Measurements from ENCODE around the gene ATP2B2.

Gene ATP2B2

GRCh38 chr3:10470120-10471053 lies 35.0 kb downstream of the ATP2B2 start:
- Mint-ChIP-seq H3K4me3 (no peak overlapping the region), H3K9me3 (no peaks in the 10 kb centered on the region), H3K4me1 (peaks cover 12% of the 10 kb centered on the region), H3K36me3 (no peaks in the 10 kb centered on the region), H3K27me3 (peaks cover 17% of the 10 kb centered on the region), H3K27ac (peak overlapping the region; percentile 19)
- ATAC-seq (ENCODE audit: low read depth) = no peak
- no peak for DNase-seq (ENCODE audit: low spot score in 2 of 2)

GRCh38 chr3:10469441-10470119 lies 35.8 kb downstream of the ATP2B2 start:
- DNase-seq (ENCODE audit: low spot score in 2 of 2) (no peak), ATAC-seq (ENCODE audit: low read depth) (no peak)
- no peaks in the 10 kb centered on the region for H3K9me3 Mint-ChIP-seq
- H3K27me3 Mint-ChIP-seq = peaks cover 19% of the 10 kb centered on the region
- H3K4me1 Mint-ChIP-seq = peaks cover 9% of the 10 kb centered on the region
- no peak overlapping the region for H3K27ac Mint-ChIP-seq
- no peak overlapping the region for H3K4me3 Mint-ChIP-seq
- no peaks in the 10 kb centered on the region for H3K36me3 Mint-ChIP-seq

- no peak overlapping the region for H3K4me3 Mint-ChIP-seq
- no peak for ATAC-seq (ENCODE audit: low read depth)
- peaks cover 11% of the 10 kb centered on the region for H3K4me1 Mint-ChIP-seq
- no peaks in the 10 kb centered on the region for H3K36me3 Mint-ChIP-seq
- no peaks in the 10 kb centered on the region for H3K9me3 Mint-ChIP-seq
- no peak overlapping the region for H3K27ac Mint-ChIP-seq
- DNase-seq (ENCODE audit: low spot score in 2 of 2) = no peak
- peaks cover 21% of the 10 kb centered on the region for H3K27me3 Mint-ChIP-seq
These were observed 36.6 kb downstream of the ATP2B2 start for GRCh38 chr3:10468613-10469354.

GRCh38 chr3:10467904-10468612 lies 37.3 kb downstream of the ATP2B2 start:
- Mint-ChIP-seq H3K27me3 (peaks cover 20% of the 10 kb centered on the region), H3K4me1 (peaks cover 11% of the 10 kb centered on the region), H3K36me3 (no peaks in the 10 kb centered on the region), H3K27ac (no peak overlapping the region), H3K4me3 (no peak overlapping the region), H3K9me3 (no peaks in the 10 kb centered on the region)
- ATAC-seq (ENCODE audit: low read depth) (no peak), DNase-seq (ENCODE audit: low spot score in 2 of 2) (no peak)

- ATAC-seq (ENCODE audit: low read depth) (no peak), DNase-seq (ENCODE audit: low spot score in 2 of 2) (no peak)
- peaks cover 20% of the 10 kb centered on the region for H3K27me3 Mint-ChIP-seq
- no peak overlapping the region for H3K4me3 Mint-ChIP-seq
- H3K27ac Mint-ChIP-seq = no peak overlapping the region
- H3K9me3 Mint-ChIP-seq = no peaks in the 10 kb centered on the region
- peaks cover 11% of the 10 kb centered on the region for H3K4me1 Mint-ChIP-seq
- H3K36me3 Mint-ChIP-seq = no peaks in the 10 kb centered on the region
These were observed 38.2 kb downstream of the ATP2B2 start for GRCh38 chr3:10467204-10467603.

GRCh38 chr3:10466186-10466585 lies 39.2 kb downstream of the ATP2B2 start:
- Mint-ChIP-seq H3K4me3 (no peak overlapping the region), H3K27me3 (peaks cover 15% of the 10 kb centered on the region), H3K27ac (no peak overlapping the region), H3K36me3 (no peaks in the 10 kb centered on the region), H3K9me3 (no peaks in the 10 kb centered on the region), H3K4me1 (peaks cover 9% of the 10 kb centered on the region)
- ATAC-seq (ENCODE audit: low read depth) = no peak
- no peak for DNase-seq (ENCODE audit: low spot score in 2 of 2)

- Mint-ChIP-seq H3K4me3 (no peak overlapping the region), H3K36me3 (no peaks in the 10 kb centered on the region), H3K9me3 (no peaks in the 10 kb centered on the region), H3K27ac (no peak overlapping the region), H3K4me1 (peaks cover 6% of the 10 kb centered on the region), H3K27me3 (peaks cover 14% of the 10 kb centered on the region)
- DNase-seq (ENCODE audit: low spot score in 2 of 2) (no peak), ATAC-seq (ENCODE audit: low read depth) (no peak)
These were observed 40.2 kb downstream of the ATP2B2 start for GRCh38 chr3:10465161-10465560.

- ATAC-seq (ENCODE audit: low read depth) = no peak
- H3K27ac Mint-ChIP-seq = no peak overlapping the region
- no peaks in the 10 kb centered on the region for H3K36me3 Mint-ChIP-seq
- peaks cover 12% of the 10 kb centered on the region for H3K27me3 Mint-ChIP-seq
- H3K9me3 Mint-ChIP-seq = no peaks in the 10 kb centered on the region
- no peak for DNase-seq (ENCODE audit: low spot score in 2 of 2)
- H3K4me1 Mint-ChIP-seq = peaks cover 6% of the 10 kb centered on the region
- H3K4me3 Mint-ChIP-seq = no peak overlapping the region
These were observed 41.6 kb downstream of the ATP2B2 start for GRCh38 chr3:10463533-10464434.

- peaks cover 8% of the 10 kb centered on the region for H3K27me3 Mint-ChIP-seq
- DNase-seq (ENCODE audit: low spot score in 2 of 2) (no peak), ATAC-seq (ENCODE audit: low read depth) (no peak)
- H3K27ac Mint-ChIP-seq = no peak overlapping the region
- no peak overlapping the region for H3K4me3 Mint-ChIP-seq
- H3K9me3 Mint-ChIP-seq = no peaks in the 10 kb centered on the region
- peaks cover 8% of the 10 kb centered on the region for H3K4me1 Mint-ChIP-seq
- no peaks in the 10 kb centered on the region for H3K36me3 Mint-ChIP-seq
These were observed 42.5 kb downstream of the ATP2B2 start for GRCh38 chr3:10462641-10463532.

- DNase-seq (ENCODE audit: low spot score in 2 of 2) (no peak), ATAC-seq (ENCODE audit: low read depth) (no peak)
- Mint-ChIP-seq H3K27me3 (peaks cover 7% of the 10 kb centered on the region), H3K9me3 (no peaks in the 10 kb centered on the region), H3K27ac (no peak overlapping the region), H3K36me3 (no peaks in the 10 kb centered on the region), H3K4me3 (no peak overlapping the region), H3K4me1 (peaks cover 18% of the 10 kb centered on the region)
These were observed 44.3 kb downstream of the ATP2B2 start for GRCh38 chr3:10460951-10461545.

GRCh38 chr3:10459954-10460754 lies 45.2 kb downstream of the ATP2B2 start:
- peak; percentile 84 for ATAC-seq (ENCODE audit: low read depth)
- no peaks in the 10 kb centered on the region for H3K9me3 Mint-ChIP-seq

More at GRCh38 chr3:10459954-10460754, 45.2 kb downstream of the ATP2B2 start:
- Mint-ChIP-seq H3K4me3 (no peak overlapping the region), H3K36me3 (no peaks in the 10 kb centered on the region), H3K27ac (no peak overlapping the region), H3K4me1 (peaks cover 15% of the 10 kb centered on the region), H3K27me3 (peaks cover 5% of the 10 kb centered on the region)
- peak; percentile 41 to 43 for DNase-seq (ENCODE audit: low spot score in 2 of 2)

All from memory B cell (primary cell).